ENCODE results near the gene WDR49.
"Not testable (repeated sequence)": the region's sequence is repeated elsewhere in the genome, so short reads cannot be mapped to it uniquely, and the experiment has no call there.

The WDR49 gene

DNA sequence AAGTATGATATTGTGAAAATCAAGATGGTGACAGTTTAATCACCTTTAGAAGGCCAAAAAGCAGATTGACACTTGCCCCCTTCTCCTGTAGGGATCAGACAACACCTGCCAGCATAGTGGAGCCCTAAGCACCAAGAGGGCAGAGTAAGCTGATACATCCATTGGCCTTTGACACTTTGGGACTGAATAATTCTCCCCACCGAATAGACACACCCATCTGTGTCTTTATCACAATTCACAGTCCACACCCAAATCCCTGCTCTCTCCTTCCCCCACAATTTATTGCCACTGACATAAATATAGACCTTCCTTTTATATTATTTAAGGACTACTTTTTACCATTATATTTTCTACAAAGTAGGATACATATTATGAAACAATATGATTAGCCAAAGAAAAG is 3.1 kb upstream of the WDR49 start:
- no peaks in the 10 kb centered on the region for H3K9me3 Mint-ChIP-seq
- no peak overlapping the region for H3K4me3 Mint-ChIP-seq
- no peaks in the 10 kb centered on the region for H3K27me3 Mint-ChIP-seq
- peaks cover 4% of the 10 kb centered on the region for H3K4me1 Mint-ChIP-seq
- no peak for DNase-seq
- H3K27ac Mint-ChIP-seq, result no peak overlapping the region
- no peak for ATAC-seq
- no peaks in the 10 kb centered on the region for H3K36me3 Mint-ChIP-seq (ENCODE audit: low read depth)

DNA sequence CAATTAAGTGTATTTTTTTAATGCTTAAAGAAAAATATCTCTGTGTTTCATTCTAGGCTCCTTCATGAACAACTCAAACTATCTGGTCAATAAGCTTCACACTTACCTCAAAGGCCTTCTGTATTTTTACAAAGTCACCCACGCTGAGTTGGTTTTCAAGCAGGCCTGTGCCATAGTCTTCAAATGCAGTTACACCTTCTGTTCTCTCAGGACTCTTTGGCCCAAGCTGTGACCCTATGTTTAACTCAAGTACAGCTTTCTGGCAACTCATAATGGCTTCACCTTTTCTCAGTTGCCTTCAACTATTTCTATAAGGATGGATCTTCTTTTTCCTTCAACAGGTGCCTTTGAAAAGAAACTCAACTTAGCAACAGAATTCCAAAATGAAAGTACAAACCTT is 587 bp downstream of the WDR49 start:
- Mint-ChIP-seq H3K4me3 (no peak overlapping the region), H3K36me3 (ENCODE audit: low read depth) (no peaks in the 10 kb centered on the region), H3K4me1 (peaks cover 12% of the 10 kb centered on the region), H3K27ac (no peak overlapping the region), H3K27me3 (no peaks in the 10 kb centered on the region), H3K9me3 (no peaks in the 10 kb centered on the region)
- DNase-seq (no peak), ATAC-seq (no peak)

DNA sequence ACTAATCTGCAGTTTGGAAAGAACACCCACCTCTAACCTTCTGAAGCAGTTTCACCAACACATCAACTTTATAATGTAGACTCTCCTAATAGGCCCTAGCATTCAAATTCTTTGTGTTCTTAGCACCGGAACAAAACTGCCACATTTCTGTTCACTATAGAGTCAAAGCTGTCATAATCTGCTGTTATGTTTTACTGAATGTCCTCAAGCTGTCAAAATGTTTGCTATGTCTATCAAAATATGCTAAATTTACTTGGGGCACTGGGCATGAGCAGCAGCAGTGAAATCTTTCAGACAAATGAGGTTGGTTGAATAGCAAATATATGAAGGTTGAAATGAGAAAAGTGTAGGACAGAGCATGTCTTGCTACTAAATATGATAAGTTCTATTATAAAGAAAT is 1.9 kb downstream of the WDR49 start:
- ATAC-seq (no peak), DNase-seq (no peak)
- Mint-ChIP-seq H3K4me3 (no peak overlapping the region), H3K36me3 (ENCODE audit: low read depth) (no peaks in the 10 kb centered on the region), H3K4me1 (peaks cover 12% of the 10 kb centered on the region), H3K27me3 (no peaks in the 10 kb centered on the region), H3K27ac (no peak overlapping the region), H3K9me3 (no peaks in the 10 kb centered on the region)

DNA sequence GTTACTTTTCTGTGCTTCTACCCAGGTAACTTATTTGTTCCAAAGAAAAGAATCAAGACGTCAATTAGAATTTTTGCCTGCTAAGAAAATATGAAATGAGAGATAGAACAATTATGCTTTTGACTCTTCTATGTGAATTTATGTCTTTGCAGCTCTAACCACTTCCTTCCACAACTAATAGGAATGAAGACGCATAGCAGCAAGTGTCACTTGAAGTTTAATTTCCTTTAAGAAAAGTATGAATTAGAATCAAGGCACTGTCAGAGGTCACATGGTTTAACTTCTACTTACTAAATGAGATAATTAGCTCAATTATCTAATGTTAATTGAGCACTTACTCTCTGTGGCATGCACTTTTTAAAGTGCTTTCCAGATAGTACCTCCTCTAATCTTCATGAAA is 3.3 kb downstream of the WDR49 start:
- no peak for ATAC-seq
- H3K27ac Mint-ChIP-seq, result no peak overlapping the region
- peaks cover 12% of the 10 kb centered on the region for H3K4me1 Mint-ChIP-seq
- H3K9me3 Mint-ChIP-seq, result peaks cover 5% of the 10 kb centered on the region
- no peaks in the 10 kb centered on the region for H3K27me3 Mint-ChIP-seq
- peaks cover 3% of the 10 kb centered on the region for H3K36me3 Mint-ChIP-seq (ENCODE audit: low read depth)
- no peak for DNase-seq
- no peak overlapping the region for H3K4me3 Mint-ChIP-seq

DNA sequence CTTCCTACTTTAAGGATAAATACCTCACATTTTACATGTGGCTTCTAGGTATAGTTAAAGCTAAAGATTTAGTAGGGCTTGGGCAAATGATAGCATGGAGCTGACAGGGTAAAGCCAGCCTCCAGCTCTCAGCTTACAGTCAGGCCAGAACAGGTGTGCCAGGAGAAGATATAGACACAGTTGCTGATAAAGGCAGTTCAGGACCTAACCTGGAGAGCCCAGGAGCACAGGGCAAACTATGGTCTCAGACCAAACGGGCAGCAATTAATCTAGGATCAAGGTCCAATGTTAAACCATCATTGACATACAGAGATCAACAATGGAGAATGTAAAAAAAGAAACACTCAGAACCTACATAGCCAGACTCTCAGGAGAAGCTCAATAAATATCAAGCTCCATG is 4.0 kb downstream of the WDR49 start:
- Mint-ChIP-seq H3K9me3 (peaks cover 9% of the 10 kb centered on the region), H3K27ac (no peak overlapping the region), H3K36me3 (ENCODE audit: low read depth) (peaks cover 4% of the 10 kb centered on the region), H3K4me1 (peaks cover 12% of the 10 kb centered on the region), H3K27me3 (no peaks in the 10 kb centered on the region), H3K4me3 (no peak overlapping the region)
- ATAC-seq (no peak), DNase-seq (no peak)

DNA sequence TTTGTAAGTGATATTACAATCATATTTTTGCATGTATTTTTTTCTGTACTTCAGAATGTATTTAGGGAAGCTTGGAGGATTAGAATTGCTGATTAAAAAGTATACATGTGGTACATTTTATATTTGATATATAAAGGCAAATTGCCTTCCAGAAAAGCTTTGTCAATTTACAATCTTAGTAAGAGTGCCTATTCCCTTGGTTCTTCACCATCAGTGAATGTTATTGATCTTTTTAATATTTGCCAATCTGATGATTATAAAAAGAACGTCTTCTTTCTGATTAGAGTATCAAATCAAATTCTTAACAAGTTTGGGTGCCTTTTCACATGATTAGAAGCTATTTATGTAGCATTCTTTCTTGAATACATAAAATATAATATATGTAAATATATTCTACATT is 9.1 kb downstream of the WDR49 start:
- Mint-ChIP-seq H3K36me3 (ENCODE audit: low read depth) (peaks cover 4% of the 10 kb centered on the region), H3K4me3 (no peak overlapping the region), H3K9me3 (peaks cover 14% of the 10 kb centered on the region), H3K4me1 (no peaks in the 10 kb centered on the region), H3K27me3 (no peaks in the 10 kb centered on the region), H3K27ac (no peak overlapping the region)
- no peak for DNase-seq
- no peak for ATAC-seq

DNA sequence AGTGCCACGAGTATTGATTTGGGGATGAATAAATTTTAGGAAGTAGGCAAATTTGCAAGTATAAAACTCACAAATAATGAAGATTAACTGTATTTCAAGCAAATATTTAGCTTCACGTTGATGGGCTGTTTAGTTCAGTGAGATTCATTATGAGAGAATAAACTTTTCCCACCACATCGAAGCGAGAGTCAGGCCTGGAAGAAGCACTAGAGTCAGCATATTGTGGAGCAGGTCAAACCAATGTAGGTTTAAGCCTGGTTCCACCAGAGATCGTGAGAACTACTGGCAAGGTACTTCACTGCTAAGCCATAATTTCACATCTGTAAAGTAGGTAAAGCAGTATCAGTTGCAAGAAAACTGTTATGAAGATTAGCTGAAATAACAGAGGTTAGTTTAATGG is 22.3 kb downstream of the WDR49 start:
- Mint-ChIP-seq H3K27ac (no peak overlapping the region), H3K9me3 (no peaks in the 10 kb centered on the region), H3K36me3 (ENCODE audit: low read depth) (no peaks in the 10 kb centered on the region), H3K4me3 (no peak overlapping the region), H3K4me1 (no peaks in the 10 kb centered on the region), H3K27me3 (no peaks in the 10 kb centered on the region)
- DNase-seq, result no peak
- ATAC-seq, result no peak

DNA sequence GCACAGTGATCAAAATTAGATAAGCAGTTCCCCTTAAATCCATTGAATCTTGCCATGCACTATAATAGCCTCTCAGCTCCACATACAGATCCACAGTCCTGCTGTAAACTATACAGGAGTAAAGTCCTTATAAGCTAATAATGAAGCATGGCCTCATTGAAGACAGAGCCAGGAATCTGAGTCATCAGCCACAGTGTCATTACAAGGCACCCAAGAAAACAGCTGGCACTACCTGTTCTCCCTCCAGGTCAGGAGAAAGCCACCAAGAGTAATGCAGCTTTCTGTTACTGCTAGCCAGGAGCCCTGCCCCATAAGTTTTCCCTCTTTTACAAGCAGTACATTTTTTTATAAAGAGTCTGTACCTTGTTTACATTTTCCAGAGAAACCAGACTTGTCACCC is 27.3 kb downstream of the WDR49 start:
- Mint-ChIP-seq H3K9me3 (no peaks in the 10 kb centered on the region), H3K4me3 (no peak overlapping the region), H3K4me1 (no peaks in the 10 kb centered on the region), H3K27me3 (no peaks in the 10 kb centered on the region), H3K36me3 (ENCODE audit: low read depth) (no peaks in the 10 kb centered on the region), H3K27ac (no peak overlapping the region)
- DNase-seq (no peak), ATAC-seq (no peak)

DNA sequence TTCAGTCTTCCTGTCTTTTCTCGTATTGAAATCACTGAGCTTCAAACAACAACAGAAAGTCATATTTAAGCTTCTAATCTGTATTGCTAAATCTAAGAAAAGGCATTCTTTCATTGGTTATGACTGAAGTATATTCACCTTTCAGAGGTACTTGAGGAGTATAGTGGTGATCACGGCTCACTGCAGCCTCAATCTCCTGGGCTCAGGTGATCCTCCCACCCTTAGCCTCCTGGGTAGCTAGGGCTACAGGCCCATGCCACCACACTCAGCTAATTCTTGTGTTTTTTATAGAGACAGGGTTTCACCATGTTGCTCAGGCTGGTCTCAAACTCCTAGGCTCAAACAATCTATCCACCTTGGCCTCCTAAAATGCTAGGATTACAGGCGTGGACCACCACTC is 38.7 kb downstream of the WDR49 start:
- H3K27ac Mint-ChIP-seq, result no peak overlapping the region

DNA sequence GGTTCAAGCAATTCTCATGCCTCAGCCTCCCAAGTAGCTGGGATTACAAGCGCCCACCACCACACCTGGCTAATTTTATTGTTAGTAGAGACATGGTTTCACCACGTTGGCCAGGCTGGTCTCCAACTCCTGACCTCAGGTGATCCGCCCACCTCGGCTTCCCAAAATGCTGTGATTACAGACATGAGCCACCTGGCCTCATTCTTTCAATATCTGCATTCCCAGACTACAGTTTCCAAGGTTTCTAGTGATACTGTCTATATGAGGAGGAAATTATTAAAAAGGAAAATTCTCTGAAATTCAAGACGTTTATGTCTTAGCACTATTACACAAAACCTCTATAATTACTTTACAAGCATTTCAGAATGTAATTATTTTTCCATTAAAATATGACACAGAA is 39.5 kb downstream of the WDR49 start:
- H3K9me3 Mint-ChIP-seq; H3K4me1 Mint-ChIP-seq; H3K36me3 Mint-ChIP-seq (ENCODE audit: low read depth); H3K4me3 Mint-ChIP-seq; H3K27ac Mint-ChIP-seq; H3K27me3 Mint-ChIP-seq; DNase-seq; ATAC-seq: not testable (repeated sequence)

More for the DNA sequence above, 38.7 kb downstream of the WDR49 start:
- DNase-seq (no peak), ATAC-seq (no peak)
- Mint-ChIP-seq H3K4me1 (no peaks in the 10 kb centered on the region), H3K36me3 (ENCODE audit: low read depth) (no peaks in the 10 kb centered on the region), H3K9me3 (no peaks in the 10 kb centered on the region), H3K27me3 (no peaks in the 10 kb centered on the region), H3K4me3 (no peak overlapping the region)

DNA sequence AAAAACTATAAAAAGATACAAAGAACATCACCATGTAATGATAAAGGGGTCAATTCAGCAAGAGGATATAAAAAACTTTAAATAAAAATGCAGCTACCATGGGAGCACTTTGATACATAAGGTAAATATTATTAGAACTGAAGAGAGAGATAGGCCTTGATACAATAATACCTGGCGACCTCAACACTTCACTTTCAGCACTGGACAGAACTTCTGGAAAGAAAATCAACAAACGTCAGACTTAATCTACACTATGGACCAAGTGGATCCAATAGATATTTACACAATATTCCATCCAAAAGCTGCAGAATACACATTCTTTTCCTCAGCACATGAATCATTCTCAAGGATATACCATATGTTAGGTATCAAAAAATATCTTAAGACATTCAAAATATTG is 42.0 kb downstream of the WDR49 start:
- no peak overlapping the region for H3K4me3 Mint-ChIP-seq
- DNase-seq, result no peak
- no peak overlapping the region for H3K27ac Mint-ChIP-seq
- H3K9me3 Mint-ChIP-seq, result no peaks in the 10 kb centered on the region
- H3K4me1 Mint-ChIP-seq, result no peaks in the 10 kb centered on the region
- peaks cover 3% of the 10 kb centered on the region for H3K27me3 Mint-ChIP-seq
- no peaks in the 10 kb centered on the region for H3K36me3 Mint-ChIP-seq (ENCODE audit: low read depth)
- ATAC-seq, result no peak

DNA sequence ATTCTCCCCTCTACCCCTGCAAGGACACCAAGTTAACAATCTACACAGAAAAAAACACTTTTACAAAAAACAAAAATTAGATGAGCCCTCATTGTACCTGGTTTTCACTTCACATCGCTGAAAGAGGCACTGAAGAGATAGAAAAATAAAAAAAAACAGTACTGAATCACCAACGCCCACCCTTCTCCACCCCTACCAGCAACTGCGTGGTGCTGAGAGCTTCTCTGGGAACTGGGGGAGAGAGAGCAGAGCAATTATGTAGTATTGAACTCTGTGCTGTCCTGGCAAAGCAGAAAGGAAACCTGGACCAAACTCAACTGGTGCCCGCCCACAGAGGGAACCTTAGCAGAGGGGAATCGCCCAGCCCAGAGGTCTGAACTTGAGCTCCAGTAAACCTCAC is 44.6 kb downstream of the WDR49 start:
- Mint-ChIP-seq H3K27me3 (peaks cover 3% of the 10 kb centered on the region), H3K4me1 (no peaks in the 10 kb centered on the region), H3K9me3 (no peaks in the 10 kb centered on the region), H3K4me3 (no peak overlapping the region), H3K36me3 (ENCODE audit: low read depth) (no peaks in the 10 kb centered on the region), H3K27ac (no peak overlapping the region)
- ATAC-seq (no peak), DNase-seq (no peak)

DNA sequence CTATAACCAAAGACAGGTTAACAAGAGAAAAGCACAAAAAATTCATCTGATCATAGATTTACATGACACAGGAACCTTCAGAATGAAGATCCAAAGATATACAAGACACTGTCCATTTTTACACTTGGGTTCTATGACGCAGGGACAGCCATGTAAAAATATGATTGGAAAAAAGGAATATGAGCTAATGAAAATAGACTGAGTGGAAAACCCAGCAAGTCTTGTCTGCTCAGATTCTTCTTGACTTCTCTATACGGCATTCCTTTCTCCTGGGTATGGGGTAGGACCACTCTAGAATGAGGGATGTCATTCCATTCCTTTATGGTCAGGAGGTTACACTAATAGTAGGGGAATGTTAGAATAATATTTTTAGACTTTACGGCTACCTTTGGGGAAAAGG is 46.9 kb downstream of the WDR49 start:
- no peaks in the 10 kb centered on the region for H3K36me3 Mint-ChIP-seq (ENCODE audit: low read depth)
- H3K27me3 Mint-ChIP-seq, result peaks cover 3% of the 10 kb centered on the region
- no peak overlapping the region for H3K4me3 Mint-ChIP-seq
- no peaks in the 10 kb centered on the region for H3K9me3 Mint-ChIP-seq
- no peak for ATAC-seq
- H3K27ac Mint-ChIP-seq, result no peak overlapping the region
- no peaks in the 10 kb centered on the region for H3K4me1 Mint-ChIP-seq
- DNase-seq, result no peak

DNA sequence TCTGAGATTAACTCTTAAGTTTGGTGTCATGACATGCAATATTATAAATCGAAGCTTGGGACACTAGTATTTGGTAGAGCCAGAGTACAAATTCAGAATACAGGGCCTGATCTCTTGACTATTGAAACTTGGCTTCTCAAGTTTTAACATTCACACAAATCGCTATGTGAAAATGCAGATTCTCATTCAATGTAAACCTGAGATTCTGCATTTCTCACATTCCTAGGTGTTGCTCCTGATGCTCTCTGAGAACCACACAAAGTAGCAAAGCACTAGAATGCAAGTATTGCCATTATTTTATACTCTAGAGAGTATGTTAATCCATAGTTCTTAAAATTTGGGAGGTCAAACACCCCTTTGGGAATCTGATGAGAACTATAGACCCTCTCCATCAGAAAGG is 47.9 kb downstream of the WDR49 start:
- Mint-ChIP-seq H3K27me3 (peaks cover 3% of the 10 kb centered on the region), H3K4me1 (no peaks in the 10 kb centered on the region), H3K36me3 (ENCODE audit: low read depth) (no peaks in the 10 kb centered on the region), H3K9me3 (no peaks in the 10 kb centered on the region), H3K27ac (no peak overlapping the region), H3K4me3 (no peak overlapping the region)
- ATAC-seq (no peak), DNase-seq (no peak)

DNA sequence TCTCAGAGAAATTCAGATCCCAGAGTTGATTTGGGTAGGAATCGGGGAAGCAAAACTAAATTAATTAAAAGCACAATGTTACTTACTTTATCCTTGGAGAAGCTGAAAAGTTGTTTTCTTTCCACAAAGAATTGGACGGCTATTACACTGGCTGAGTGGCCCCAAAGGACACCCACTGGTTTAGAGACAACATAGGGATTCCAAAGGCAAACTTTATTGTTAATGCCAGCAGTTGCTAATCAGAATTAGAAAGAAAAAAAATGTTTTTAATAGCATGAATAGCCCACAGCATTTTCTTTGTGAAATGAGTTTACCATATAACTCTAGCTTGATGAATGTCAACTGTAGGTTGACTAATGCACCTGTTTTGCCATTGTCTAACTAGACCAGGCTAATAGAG is 51.7 kb downstream of the WDR49 start:
- no peak overlapping the region for H3K27ac Mint-ChIP-seq
- no peaks in the 10 kb centered on the region for H3K9me3 Mint-ChIP-seq
- ATAC-seq (no peak), DNase-seq (no peak)
- no peaks in the 10 kb centered on the region for H3K27me3 Mint-ChIP-seq
- no peaks in the 10 kb centered on the region for H3K36me3 Mint-ChIP-seq (ENCODE audit: low read depth)
- H3K4me3 Mint-ChIP-seq, result no peak overlapping the region
- no peaks in the 10 kb centered on the region for H3K4me1 Mint-ChIP-seq

DNA sequence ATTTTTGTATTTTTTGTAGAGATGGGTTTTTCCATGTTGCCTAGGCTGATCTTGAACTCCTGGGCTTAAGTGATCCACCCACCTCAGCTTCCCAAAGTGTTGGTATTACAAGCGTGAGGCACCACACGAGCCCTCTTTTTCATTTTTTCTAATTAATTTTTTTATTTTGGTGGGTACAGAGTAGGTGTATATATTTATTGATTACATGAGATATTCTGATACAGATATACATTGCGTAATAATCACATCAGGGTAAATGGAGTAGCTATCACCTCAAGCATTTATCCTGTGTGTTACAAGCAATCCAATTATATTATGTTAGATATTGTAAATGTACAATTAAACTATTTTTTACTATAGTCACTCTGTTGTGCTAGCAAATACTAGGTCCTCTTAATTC is 66.1 kb downstream of the WDR49 start:
- peaks cover 8% of the 10 kb centered on the region for H3K9me3 Mint-ChIP-seq
- H3K27me3 Mint-ChIP-seq, result no peaks in the 10 kb centered on the region
- no peak for DNase-seq
- no peaks in the 10 kb centered on the region for H3K36me3 Mint-ChIP-seq (ENCODE audit: low read depth)
- H3K4me3 Mint-ChIP-seq, result no peak overlapping the region
- H3K27ac Mint-ChIP-seq, result no peak overlapping the region
- no peak for ATAC-seq
- H3K4me1 Mint-ChIP-seq, result no peaks in the 10 kb centered on the region
